Cardiac fibroblast (primary cell): ENCODE results near the gene DDC.
"Not testable (repeated sequence)": the region's sequence is repeated elsewhere in the genome, so short reads cannot be mapped to it uniquely, and the experiment has no call there.

Source experiments
- DNase-seq, 2 donors: peaks; one replicate each; pipeline versions ENCODE4 v3.0.0 to v3.0.0-alpha.2; 2010; ENCODE audit warnings: low read depth in 2 of 2
- H3K4me3 ChIP-seq, 2 donors: replicated peaks in 1 of 2; 1 replicate in 1 of 2; 2 replicates in 1 of 2; pipeline ENCODE4 v1.5.1; 2011; ENCODE audit warnings: low read depth in 2 of 2, low read length in 2 of 2, mild to moderate bottlenecking in 2 of 2, moderate library complexity in 1 of 2
- TF ChIP-seq, protein P1 (sequence below): IDR thresholded peaks from one replicate; pipeline ENCODE4 v1.5.1; 2011; ENCODE audit warnings: low read depth, mild to moderate bottlenecking, low read length, inconsistent platforms

The DDC gene

DNA sequence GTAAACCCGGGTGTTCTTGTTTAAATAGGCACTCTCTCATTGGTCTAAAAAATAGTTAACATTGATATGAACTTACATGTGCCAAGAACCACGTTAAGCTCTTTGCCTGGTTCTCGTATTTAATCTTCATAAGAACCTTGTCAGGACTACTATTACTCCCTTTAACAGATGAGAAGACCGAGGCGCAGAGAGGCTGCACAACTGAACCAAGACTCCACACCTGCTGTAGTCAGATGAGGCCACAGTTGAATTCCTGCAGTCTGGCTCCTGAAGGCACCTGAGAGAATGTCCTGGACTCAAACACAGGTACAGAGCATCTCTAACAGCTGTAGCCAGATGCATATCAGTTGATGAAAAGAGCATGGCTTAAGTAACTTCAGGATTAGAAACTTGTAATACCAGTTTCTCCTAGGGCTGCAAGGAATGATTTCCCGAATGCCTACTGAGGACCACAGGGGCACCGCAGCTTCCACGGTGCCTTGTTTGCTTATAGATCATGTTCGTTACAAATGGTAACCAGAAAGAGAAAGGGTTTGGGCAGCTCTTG lies 9.5 kb downstream of the DDC start:
- no peak for DNase-seq
- H3K4me3 ChIP-seq = no peak overlapping the region
- TF ChIP-seq, protein P1, sequence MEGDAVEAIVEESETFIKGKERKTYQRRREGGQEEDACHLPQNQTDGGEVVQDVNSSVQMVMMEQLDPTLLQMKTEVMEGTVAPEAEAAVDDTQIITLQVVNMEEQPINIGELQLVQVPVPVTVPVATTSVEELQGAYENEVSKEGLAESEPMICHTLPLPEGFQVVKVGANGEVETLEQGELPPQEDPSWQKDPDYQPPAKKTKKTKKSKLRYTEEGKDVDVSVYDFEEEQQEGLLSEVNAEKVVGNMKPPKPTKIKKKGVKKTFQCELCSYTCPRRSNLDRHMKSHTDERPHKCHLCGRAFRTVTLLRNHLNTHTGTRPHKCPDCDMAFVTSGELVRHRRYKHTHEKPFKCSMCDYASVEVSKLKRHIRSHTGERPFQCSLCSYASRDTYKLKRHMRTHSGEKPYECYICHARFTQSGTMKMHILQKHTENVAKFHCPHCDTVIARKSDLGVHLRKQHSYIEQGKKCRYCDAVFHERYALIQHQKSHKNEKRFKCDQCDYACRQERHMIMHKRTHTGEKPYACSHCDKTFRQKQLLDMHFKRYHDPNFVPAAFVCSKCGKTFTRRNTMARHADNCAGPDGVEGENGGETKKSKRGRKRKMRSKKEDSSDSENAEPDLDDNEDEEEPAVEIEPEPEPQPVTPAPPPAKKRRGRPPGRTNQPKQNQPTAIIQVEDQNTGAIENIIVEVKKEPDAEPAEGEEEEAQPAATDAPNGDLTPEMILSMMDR = no peak

DNA sequence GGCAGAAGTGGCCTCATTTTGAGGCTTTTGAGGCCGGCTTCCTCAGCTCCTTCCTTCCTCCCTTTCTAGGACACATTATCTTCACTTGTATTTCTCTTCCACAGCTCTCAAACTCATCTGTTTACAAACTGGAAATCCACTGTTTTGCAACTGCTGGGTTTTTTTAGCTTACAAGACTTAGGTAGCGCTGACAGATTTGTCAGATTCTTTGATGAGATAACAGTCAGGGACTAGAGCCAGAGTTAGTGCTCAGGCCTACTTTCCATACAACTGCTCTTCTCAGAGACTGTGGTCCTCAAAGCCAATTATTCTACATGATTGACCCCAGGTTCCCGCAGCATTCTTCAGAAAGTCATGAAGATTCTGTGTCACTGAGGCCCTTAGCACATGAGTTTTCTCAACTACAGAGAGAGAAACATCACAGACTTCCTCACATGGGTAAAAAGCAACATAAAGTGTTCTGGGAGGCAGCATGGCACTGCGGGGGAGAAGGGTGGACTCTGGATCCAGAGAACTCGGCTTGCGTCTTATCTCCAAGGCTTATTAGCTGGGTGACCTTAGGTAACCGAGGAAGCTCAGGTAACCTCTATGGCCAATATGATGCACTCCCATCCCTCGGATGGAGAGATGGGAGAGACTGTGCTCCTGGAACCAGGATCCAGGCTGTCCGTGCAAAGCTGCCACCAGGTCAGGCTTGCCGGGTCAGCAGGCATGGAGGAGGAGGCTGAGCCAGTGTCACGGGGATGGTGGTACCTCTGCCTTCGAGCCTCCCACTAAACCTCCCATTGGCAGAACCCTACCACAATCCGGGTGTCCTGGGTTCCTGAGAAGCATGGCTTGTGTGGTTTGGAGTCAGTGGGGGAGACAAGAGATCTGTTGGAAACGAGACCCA lies 10.5 kb downstream of the DDC start:
- H3K4me3 ChIP-seq = no peak overlapping the region
- TF ChIP-seq, protein P1 = no peak

DNA sequence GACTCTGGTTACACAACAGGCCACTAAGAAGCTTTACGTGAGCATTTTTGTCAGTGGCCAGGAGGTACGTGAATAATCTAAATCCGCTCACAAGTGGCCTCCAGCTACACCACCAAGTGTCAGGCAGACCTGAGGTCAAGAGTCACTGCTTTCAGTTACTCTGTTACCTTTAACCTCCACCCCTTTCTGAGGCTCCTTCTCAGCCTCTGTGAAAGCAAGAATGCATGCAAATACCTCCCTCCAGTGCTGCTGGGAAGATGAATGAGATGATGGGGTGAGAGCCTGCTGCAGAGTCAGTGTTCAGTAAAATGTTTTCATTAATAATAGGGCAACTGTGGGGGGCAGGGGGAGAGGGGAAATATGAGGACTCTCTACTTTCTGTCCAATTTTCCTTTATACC lies 11.2 kb downstream of the DDC start:
- no peak for DNase-seq
- no peak overlapping the region for H3K4me3 ChIP-seq
- TF ChIP-seq, protein P1 = no peak

More for the DNA sequence above, 10.5 kb downstream of the DDC start:
- DNase-seq = no peak

DNA sequence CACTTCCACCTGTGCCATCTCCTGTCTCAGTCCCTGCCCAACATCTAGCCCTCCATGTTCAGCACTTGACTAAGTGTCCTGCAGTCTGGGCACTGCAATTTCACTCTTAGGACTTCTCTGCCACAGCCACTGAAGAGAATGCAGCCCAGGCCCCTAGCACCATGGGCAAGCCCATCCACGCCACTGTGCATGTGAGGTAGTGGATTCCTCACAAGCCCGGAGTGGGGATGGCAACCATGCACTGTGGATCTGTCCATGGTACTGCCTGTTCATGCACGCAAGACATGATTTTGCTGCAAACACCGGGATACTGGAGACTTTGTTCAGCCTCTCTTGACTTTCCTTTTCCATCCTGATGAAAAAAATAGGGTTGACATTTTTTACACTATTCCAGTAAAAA lies 12.3 kb downstream of the DDC start:
- TF ChIP-seq, protein P1 = no peak
- H3K4me3 ChIP-seq = no peak overlapping the region
- DNase-seq = peak; percentile 67 to 72

DNA sequence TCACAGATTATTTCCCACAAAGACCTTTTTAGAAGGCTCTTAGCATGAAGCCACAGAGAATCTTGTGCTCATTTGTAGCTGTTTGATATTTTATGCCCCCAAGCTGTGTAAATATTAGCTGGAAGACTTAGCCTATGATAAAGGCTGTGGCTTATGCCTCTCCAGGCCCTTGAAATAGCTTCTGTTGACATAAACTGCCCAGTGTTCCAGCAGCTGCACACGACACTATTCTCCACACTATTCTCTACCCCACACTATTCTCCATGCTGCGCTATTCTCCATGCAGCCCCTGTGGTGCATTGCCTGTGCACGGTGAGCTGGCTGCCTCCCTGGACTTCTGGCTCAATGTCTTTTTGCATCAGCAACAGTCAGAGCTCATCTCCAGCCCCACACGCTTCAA lies 13.1 kb downstream of the DDC start:
- H3K4me3 ChIP-seq = no peak overlapping the region
- TF ChIP-seq, protein P1 = no peak
- no peak for DNase-seq

DNA sequence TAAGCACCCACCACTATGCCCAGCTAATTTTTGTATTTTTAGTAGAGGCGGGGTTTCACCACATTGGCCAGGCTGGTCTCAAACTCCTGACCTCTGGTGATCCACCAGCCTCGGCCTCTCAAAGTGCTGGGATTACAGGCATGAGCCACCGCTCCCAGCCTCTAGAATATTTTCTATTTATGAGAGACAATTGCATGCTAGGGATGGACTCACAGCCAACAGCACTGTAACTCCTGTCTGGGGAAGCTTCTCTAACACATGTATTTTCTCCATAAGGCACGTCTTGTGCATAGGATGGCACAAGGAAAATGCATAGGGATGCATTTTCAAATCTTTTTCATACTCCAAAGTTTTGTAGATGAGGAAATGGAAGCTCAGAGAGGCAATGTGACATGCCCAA lies 19.6 kb downstream of the DDC start:
- not testable (repeated sequence) for H3K4me3 ChIP-seq, DNase-seq

DNA sequence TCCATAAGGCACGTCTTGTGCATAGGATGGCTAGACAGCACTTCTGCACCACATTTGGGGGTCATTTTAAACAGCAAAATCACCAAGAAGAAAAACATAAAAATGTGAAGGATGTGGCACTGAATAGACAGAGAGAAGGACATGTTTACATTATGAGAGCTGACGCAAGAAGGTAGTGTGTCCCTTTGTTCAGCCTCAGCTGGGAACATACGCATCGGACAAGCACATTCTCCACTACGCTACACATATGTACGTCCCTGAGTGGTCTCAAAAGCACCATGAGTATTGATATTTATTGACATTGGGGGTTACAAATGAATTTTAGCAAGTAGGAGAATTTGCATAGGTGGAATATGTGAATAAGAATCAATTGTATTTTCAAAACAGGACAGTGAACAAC lies 20.2 kb downstream of the DDC start:
- TF ChIP-seq, protein P1 = no peak
- DNase-seq = no peak
- H3K4me3 ChIP-seq = no peak overlapping the region
